ENCODE data around the gene CHN2.

The CHN2 gene

DNA sequence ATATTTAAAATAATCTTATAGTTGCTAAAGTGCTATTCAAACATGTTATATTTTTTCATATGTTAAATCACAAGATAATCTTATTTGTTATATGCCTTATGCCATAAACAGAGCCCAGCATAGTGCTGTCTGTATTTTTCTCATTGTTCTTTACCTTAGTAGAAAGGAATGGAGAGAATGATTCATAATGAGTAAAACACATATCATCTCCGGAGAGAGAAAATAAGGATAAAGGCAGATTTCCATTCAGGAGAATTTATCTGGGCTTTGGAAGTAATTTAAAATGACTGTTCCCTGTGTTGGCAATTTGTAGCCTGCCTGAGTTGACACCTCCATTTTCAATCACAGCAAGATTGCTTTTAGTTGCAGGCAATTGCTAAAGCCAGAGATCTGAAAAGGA is 30.2 kb downstream of the CHN2 start:
- H3K9ac ChIP-seq (ENCODE audit: low read depth, low read length) = no peak overlapping the region
- peaks cover 3% of the 10 kb centered on the region; the same call in 1 of the 2 replicates for H3K9me3 ChIP-seq (ENCODE audit: control insufficient read depth, insufficient read depth, low read length)

DNA sequence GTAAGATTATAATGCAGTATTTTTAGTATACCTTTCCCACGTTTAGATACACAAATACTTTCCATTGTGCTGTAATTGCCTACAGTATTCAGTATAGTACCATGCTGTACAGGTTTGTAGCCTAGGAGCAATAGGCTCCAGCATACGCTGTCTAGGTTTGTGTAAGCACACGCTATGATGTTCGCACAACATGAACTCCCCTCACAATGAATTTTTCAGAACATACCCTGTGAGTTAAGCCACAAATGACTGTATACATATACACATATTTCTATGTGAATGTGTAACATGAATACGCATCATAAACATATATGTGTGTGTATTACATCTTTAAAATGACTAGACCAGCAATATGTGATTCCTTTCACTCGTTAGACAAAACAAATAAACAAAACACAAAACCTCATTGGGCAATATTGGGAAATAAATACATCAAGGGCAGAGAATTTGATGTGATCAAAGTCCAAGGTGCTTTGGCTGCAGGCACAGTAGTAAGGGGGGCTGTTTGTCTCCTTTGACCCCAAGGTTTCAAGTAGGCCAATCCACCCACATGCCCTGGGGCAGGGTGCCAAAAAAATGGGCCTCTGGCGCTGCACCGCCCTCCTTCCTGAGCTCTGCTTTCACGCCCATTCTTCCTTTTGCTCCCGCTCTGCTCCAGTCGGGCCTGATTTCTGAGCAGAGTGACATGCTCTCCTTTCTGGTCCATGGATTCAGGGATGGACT is 33.9 kb downstream of the CHN2 start:
- Histone ChIP-seq H3K9me3 (ENCODE audit: control insufficient read depth, insufficient read depth, low read length) (no peaks in the 10 kb centered on the region), H3K9ac (ENCODE audit: low read depth, low read length) (no peak overlapping the region), H3K4me1 (ENCODE audit: insufficient read depth, low read length) (no peaks in the 10 kb centered on the region), H3K36me3 (ENCODE audit: insufficient read depth, low read length) (no peaks in the 10 kb centered on the region)

More for the DNA sequence above, 30.2 kb downstream of the CHN2 start:
- H3K36me3 ChIP-seq (ENCODE audit: insufficient read depth, low read length) = no peaks in the 10 kb centered on the region
- H3K4me1 ChIP-seq (ENCODE audit: insufficient read depth, low read length) = no peaks in the 10 kb centered on the region

DNA sequence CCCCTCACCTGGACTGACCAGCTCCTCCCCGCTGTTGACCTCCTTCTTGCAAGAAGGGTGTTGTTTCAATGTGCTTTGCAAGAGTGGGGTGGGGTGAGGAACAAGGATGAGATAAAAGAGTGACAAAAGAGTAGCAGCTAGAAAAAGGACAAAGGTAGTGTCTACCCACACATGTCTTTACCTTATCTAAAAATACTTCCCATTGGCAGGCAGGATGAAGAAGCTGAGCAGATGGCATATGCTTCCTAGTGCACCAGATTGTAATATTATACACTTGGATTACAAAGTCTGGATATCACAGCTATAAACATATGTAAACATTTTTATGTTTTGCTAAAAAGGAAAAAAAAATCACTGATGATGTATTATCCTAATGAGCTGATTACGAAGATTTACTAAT is 34.5 kb downstream of the CHN2 start:
- H3K4me1 ChIP-seq (ENCODE audit: insufficient read depth, low read length) = no peaks in the 10 kb centered on the region
- H3K9ac ChIP-seq (ENCODE audit: low read depth, low read length) = no peak overlapping the region
- H3K9me3 ChIP-seq (ENCODE audit: control insufficient read depth, insufficient read depth, low read length) = no peaks in the 10 kb centered on the region

DNA sequence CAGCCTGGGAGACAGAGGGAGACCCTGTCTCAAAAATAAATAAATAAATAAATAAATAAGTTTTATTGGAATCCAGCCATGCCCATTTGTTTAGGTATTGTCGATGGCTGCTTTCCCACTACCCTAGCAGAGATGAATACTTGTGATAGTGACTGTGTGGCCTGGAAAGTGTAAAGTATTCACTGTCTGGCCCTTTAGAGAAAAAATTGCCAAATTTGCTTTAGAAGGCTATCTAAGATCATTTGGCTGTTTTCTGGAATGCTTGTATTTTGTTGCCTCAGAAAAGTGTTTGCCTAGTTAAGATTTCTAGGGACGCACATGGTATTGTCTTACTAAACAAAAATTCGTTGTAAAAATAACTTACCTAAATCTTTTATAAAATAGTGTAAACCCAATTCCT is 35.4 kb downstream of the CHN2 start:
- Histone ChIP-seq H3K36me3 (ENCODE audit: insufficient read depth, low read length) (no peaks in the 10 kb centered on the region), H3K9ac (ENCODE audit: low read depth, low read length) (no peak overlapping the region), H3K4me1 (ENCODE audit: insufficient read depth, low read length) (no peaks in the 10 kb centered on the region), H3K9me3 (ENCODE audit: control insufficient read depth, insufficient read depth, low read length) (no peaks in the 10 kb centered on the region)

More for the DNA sequence above, 34.5 kb downstream of the CHN2 start:
- H3K36me3 ChIP-seq (ENCODE audit: insufficient read depth, low read length) = no peaks in the 10 kb centered on the region

DNA sequence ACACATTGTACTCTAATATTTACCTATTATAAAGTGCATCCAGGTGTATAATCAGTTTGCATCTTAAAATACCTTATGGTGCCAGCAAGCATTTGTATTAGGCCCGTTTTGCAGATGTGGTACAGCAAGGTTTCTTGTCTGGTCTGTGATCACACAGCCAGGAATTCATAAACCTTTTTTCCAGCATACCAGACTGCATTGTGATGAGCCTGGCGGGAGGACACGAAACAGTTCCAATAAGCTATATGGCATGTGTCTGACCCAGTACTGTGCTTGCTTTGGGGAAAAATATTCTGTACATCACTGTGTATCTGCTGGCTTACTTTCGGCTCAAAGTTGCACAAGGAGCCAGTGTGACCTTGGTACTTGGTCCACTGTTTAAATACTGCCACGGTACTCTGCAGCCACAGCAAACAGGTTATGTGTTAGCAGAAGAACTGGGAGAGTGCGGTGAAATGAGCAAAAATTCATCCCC is 36.3 kb downstream of the CHN2 start:
- Histone ChIP-seq H3K4me1 (ENCODE audit: insufficient read depth, low read length) (no peaks in the 10 kb centered on the region), H3K9ac (ENCODE audit: low read depth, low read length) (no peak overlapping the region), H3K36me3 (ENCODE audit: insufficient read depth, low read length) (no peaks in the 10 kb centered on the region), H3K9me3 (ENCODE audit: control insufficient read depth, insufficient read depth, low read length) (no peaks in the 10 kb centered on the region)

DNA sequence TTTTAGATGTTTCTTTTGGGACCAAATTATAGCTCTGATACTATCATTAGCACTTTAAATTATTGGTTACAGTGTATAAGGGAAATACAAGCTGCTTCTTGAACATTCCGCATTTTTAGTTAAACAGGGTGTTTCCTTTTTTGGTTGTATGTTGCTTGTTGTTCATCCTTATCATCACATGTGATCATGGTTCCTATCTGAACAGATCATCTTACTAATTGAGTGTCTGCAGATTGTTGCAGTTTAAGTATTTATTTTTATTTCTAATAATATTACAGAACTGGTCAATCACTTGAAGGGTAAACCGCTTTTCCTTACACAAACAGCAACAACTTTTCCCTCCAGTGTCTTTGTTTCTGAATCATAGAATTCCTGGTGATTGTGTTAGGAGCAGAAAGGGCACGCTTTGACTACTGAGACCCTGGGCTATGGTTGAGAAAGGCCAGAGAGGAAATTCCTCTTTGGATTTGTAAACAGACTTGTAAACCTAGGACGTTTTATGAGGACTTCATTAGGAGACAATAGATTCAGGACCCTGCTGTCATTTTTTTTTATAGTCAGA is 37.2 kb downstream of the CHN2 start:
- H3K36me3 ChIP-seq (ENCODE audit: insufficient read depth, low read length) = no peaks in the 10 kb centered on the region
- no peaks in the 10 kb centered on the region for H3K9me3 ChIP-seq (ENCODE audit: control insufficient read depth, insufficient read depth, low read length)
- no peak overlapping the region for H3K9ac ChIP-seq (ENCODE audit: low read depth, low read length)

DNA sequence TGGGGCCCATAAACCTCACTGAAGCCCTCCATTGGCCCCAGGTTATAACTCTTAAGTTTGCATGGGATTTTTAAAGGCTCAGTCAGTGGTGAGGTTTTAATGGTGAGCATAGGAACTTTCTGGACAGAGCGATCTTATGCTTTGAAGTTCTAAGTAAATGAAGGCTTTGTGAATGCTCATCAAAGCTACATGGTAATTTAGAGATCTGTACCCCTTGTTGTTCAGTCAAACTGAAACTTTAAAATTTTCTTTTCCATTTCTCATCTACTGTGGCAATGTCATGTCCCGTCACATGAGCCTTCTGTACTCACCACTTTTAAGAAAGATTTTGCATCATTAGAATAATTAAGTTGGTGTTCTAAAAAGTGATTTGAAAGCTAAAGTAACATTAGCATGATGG is 39.9 kb downstream of the CHN2 start:
- Histone ChIP-seq H3K4me1 (ENCODE audit: insufficient read depth, low read length) (no peaks in the 10 kb centered on the region), H3K9ac (ENCODE audit: low read depth, low read length) (no peak overlapping the region), H3K9me3 (ENCODE audit: control insufficient read depth, insufficient read depth, low read length) (no peaks in the 10 kb centered on the region), H3K36me3 (ENCODE audit: insufficient read depth, low read length) (no peaks in the 10 kb centered on the region)

More for the DNA sequence above, 37.2 kb downstream of the CHN2 start:
- H3K4me1 ChIP-seq (ENCODE audit: insufficient read depth, low read length) = no peaks in the 10 kb centered on the region

DNA sequence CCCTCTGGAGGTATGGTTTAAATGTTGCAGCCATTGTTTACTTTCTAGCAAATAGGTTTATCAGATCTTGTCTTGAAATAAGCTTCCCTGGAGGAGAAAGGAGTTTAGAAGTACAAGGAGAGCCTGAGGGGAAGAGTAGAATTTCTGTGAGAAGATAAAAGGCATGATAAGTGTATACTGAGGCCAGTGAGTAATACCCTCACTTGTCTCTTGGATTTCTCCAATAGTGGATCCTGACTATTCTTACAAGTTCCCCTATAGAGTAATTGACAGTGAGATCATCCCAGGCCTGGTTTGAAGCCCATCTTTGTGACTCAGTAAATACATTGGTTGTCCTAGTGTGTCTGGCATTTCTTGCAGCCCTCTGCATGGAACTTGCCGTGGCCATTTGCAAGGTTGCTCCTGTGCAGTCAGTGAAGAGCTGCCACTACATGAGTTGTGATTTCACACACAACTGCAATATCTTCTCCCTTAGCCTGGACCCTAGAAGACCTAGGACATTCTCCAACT is 41.6 kb downstream of the CHN2 start:
- H3K9ac ChIP-seq (ENCODE audit: low read depth, low read length) = no peak overlapping the region
- H3K9me3 ChIP-seq (ENCODE audit: control insufficient read depth, insufficient read depth, low read length) = no peaks in the 10 kb centered on the region
- H3K36me3 ChIP-seq (ENCODE audit: insufficient read depth, low read length) = no peaks in the 10 kb centered on the region
- H3K4me1 ChIP-seq (ENCODE audit: insufficient read depth, low read length) = no peaks in the 10 kb centered on the region

DNA sequence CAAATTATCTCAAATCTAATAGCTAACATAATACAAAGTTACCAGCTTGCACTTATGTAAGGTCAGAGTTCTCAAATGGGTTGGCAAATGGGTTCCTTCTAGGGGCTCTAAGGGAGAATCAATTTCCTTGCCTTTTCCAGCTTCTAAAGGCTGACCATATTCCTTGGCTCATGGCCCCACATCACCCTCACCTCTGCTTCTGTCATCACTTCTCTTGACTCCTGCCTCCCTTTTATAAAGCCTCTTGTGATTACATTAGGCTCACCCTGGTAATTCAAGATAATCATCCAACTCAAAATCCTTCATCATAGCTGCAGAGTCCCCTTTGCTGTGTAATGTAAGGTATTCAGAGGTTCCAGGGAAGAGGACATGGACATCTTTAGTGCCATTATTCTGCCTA is 42.1 kb downstream of the CHN2 start:
- Histone ChIP-seq H3K4me1 (ENCODE audit: insufficient read depth, low read length) (no peaks in the 10 kb centered on the region), H3K9ac (ENCODE audit: low read depth, low read length) (no peak overlapping the region)

DNA sequence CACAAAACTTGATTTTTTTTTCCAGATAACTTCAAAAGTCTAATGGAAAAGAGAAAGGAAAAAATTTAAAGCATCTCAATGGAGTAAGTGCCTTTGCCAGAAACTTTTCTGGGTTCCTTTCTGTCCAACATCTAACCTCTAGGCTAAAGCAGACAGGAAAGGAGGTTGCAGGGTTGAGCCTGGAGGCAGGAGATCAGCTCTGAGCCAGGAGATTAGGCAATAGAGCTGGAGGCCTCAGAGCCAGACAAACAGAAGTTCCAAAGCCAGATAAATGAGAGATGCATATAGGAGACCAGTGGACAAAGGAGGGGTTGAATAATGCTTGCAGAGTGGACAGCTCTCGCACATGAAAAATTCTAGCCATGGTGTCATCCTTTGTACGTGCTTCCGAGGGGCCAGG is 42.9 kb downstream of the CHN2 start:
- Histone ChIP-seq H3K9me3 (ENCODE audit: control insufficient read depth, insufficient read depth, low read length) (no peaks in the 10 kb centered on the region), H3K4me1 (ENCODE audit: insufficient read depth, low read length) (no peaks in the 10 kb centered on the region), H3K36me3 (ENCODE audit: insufficient read depth, low read length) (no peaks in the 10 kb centered on the region), H3K9ac (ENCODE audit: low read depth, low read length) (no peak overlapping the region)

More for the DNA sequence above, 42.1 kb downstream of the CHN2 start:
- Histone ChIP-seq H3K36me3 (ENCODE audit: insufficient read depth, low read length) (no peaks in the 10 kb centered on the region), H3K9me3 (ENCODE audit: control insufficient read depth, insufficient read depth, low read length) (no peaks in the 10 kb centered on the region)

DNA sequence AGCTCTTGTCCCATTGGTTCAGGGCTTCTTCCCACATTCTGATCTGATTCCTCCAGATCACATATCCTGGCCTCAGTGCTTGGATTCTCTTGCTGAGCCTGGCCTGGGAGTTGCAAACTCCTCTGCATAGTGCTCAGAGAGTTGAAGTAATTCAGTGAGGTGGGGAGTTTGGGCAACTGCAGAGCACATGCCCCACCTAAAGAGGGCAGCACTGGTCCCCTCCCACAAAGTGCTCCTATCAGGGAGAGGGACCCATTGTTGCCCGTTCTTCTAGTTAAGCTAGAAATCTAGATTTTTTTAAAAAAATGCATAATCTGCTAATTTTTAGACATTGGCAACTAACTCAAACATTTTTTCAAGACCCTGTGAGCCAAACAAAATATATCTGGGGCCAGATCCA is 45.1 kb downstream of the CHN2 start:
- H3K4me1 ChIP-seq (ENCODE audit: insufficient read depth, low read length) = peaks cover 8% of the 10 kb centered on the region
- no peaks in the 10 kb centered on the region for H3K36me3 ChIP-seq (ENCODE audit: insufficient read depth, low read length)
- H3K9me3 ChIP-seq (ENCODE audit: control insufficient read depth, insufficient read depth, low read length) = no peaks in the 10 kb centered on the region
- H3K9ac ChIP-seq (ENCODE audit: low read depth, low read length) = no peak overlapping the region

DNA sequence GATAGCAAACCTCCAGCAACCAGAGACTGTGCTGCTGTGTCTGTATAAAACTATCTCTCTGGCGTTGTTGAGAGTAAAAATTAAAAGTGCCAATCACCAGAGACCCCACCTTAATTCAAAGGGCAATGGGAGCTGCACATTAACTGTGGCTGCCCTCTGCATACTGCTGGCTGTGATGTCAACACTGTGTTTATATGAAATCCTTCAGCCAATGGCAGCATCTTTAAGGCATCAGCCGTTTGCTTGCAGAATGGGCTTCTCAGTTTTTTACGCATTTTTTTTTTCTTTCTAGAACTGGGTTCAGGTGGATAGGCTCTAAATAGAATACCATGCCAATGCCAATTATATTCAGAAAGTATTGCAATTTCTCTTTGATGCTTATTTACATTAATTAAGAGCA is 47.7 kb downstream of the CHN2 start:
- peaks cover 8% of the 10 kb centered on the region for H3K4me1 ChIP-seq (ENCODE audit: insufficient read depth, low read length)
- no peaks in the 10 kb centered on the region for H3K9me3 ChIP-seq (ENCODE audit: control insufficient read depth, insufficient read depth, low read length)
- no peaks in the 10 kb centered on the region for H3K36me3 ChIP-seq (ENCODE audit: insufficient read depth, low read length)
- no peak overlapping the region for H3K9ac ChIP-seq (ENCODE audit: low read depth, low read length)

DNA sequence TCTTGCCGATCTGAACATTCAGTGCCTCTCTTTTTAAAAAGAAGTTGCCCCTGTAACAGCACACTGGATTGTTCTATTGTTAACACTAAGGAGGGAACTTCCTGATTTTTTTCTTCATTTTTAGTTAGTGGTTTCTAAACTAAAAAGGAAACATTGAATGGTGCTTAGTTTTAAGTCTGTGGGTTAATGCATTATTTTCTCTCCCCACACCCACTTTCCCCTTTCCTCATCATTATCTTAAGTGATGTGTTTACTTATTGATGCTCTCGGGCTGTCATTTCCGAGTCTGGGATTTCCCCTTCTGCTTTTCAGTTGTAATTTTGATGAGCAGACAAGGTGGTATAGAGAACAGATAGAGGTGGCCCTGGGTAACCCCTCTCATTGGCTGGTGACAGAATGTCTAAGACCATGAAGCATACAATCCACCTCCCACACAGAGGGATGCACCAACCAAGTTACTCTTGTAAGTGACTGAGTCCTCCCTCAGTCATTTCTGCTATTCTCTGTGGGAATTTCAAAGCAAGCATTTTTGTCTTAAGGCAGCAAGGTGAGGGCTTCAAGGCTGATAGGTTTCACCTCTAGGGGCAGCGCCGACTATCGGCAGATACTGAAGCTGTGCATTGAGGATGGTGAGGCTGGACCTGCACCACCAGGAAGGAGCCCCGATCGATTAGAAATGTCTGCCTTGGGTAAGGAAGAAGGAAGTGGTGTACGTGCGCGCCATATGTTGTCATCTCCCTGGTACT is 49.5 kb downstream of the CHN2 start:
- Histone ChIP-seq H3K4me1 (ENCODE audit: insufficient read depth, low read length) (peaks cover 8% of the 10 kb centered on the region), H3K36me3 (ENCODE audit: insufficient read depth, low read length) (no peaks in the 10 kb centered on the region), H3K9me3 (ENCODE audit: control insufficient read depth, insufficient read depth, low read length) (no peaks in the 10 kb centered on the region), H3K9ac (ENCODE audit: low read depth, low read length) (no peak overlapping the region)

DNA sequence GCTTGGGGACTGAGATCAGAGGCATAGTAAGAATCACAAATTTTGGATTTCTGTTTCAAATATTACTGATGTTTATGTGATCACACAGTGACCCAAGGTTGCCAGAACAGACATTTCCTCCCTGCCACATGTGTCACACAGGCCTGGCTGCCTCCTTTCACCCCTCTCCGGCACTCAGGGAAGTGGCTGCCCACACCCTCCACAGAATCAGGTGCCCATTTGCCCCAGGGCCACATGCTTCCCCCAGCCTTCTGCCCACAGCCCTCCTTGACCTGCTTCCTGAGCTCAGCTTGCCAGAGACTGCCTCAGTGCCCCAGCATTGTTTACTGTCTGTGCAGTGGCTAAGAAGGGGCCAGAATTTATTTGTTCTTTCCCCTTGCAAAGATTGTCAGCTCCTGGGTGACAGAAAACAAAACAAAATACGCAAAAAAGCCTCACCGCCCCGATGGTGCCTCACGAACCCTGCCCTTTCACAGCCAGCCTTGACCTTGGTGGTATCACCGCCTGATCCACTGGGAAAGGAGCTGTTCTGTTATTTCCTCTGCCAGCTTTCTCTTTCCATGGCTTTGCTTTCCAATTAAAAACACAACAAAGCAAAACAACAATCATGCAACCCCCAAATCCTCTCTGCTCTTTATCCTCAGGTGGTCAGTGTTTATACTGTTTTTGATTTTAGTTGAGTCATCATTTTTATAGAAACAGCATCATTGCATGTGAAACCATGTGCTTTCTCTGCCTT is 52.8 kb downstream of the CHN2 start:
- Histone ChIP-seq H3K4me1 (ENCODE audit: insufficient read depth, low read length) (peaks cover 8% of the 10 kb centered on the region), H3K9ac (ENCODE audit: low read depth, low read length) (no peak overlapping the region), H3K9me3 (ENCODE audit: control insufficient read depth, insufficient read depth, low read length) (no peaks in the 10 kb centered on the region), H3K36me3 (ENCODE audit: insufficient read depth, low read length) (no peaks in the 10 kb centered on the region)

Measured in ES-I3 (cell line).